Stimulated activated CD4-positive, alpha-beta T cell treated with anti-CD3 and anti-CD28 coated beads, Interleukin-12 subunit alpha, Interleukin-12 subunit beta, amount 100 ng/mL, for 24 hours (primary cell): Measurements from ENCODE around the gene NCS1.
"Not testable (repeated sequence)": the region's sequence is repeated elsewhere in the genome, so short reads cannot be mapped to it uniquely, and the experiment has no call there.

Experiments
- DNase-seq, 2 experiments: peaks; one replicate each; pipeline ENCODE4 v3.0.0-alpha.2; 2020; ENCODE audit warnings: low read depth in 2 of 2

NCS1 gene

GRCh38 chr9:130262061-130262745 is 90.0 kb downstream of the NCS1 start:
- DNase-seq, result no peak

GRCh38 chr9:130262771-130263170 is 90.6 kb downstream of the NCS1 start:
- DNase-seq, result no peak

DNA sequence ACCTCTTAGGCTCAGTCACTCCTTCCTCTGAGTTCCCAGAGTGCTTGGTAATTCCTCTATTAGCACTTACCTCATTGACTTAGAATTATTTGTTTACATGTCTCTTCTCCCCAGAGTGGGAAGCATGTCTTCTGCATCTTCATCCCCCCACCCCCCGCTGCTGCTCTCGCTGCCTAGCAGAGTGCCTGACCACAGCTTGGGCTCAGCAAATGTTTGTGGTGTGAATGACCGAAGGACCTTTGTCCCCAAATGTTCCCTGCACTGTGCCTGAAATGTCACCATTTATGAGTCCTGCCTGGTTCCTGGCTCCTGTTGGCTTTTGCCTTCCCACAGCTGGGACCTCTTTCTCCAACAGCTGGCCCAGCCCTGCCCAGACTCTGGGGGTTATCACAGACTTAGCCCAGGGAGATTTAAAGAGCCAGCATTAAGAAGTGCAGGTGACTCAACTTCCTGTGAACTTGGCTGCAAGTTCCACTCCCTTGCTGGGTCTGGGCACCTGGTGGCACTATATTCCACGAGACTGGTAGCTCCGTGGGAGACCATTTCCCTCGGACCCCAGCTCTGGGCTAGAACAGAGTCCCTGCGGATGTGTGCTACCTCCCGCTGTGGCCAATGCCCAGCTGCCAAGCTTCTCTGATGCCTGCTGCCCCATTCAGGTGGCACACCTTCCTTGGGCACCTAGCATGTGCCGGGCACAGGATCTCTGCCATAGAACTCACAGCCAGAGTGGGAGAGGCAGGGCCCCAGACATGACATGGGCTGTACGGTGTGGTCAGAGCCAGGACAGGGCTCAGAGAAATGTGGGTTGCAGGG is 91.6 kb downstream of the NCS1 start:
- no peak for DNase-seq

GRCh38 chr9:130264414-130265350 is 92.5 kb downstream of the NCS1 start:
- no peak for DNase-seq

DNA sequence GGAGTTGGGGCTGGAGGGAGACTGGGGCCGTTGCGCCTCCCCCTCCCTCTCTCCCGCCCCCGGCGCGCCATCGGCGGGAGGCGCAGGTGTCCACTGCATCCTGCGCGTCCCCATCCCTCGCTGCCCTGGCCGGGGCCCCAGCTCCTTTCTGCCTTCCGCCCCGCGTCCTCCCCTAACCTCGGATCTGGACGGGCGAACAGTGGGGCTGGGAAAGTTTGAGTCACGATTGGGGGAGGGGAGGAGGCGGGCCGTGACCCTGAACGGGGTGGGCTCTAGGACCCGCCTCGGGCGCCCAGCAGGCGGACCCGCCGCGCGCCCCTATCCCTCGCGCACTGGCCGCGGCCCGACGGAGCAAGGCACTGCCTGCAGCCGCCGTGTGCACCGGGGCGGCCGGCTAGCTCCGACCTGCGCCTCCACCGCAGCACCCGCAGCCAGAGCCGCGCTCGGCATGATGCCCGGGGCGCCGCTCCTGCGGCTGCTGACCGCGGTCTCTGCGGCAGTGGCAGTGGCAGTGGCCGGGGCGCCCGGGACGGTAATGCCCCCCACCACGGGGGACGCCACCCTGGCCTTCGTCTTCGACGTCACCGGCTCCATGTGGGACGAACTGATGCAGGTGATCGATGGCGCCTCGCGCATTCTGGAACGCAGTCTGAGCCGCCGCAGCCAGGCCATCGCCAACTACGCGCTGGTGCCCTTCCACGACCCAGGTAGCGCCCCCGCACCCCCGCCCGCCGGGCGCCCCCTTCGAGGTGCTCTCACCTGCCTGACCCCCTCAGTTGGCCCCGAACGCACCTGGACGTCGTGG is 93.4 kb downstream of the NCS1 start, which contains the start of gene HMCN2:
HMCN2 (plus strand) TSS at position 330 of the 805 bp plus-strand sequence; CDS start at position 449, 119 bp downstream.
- no peak for DNase-seq

GRCh38 chr9:130266236-130267098 is 94.3 kb downstream of the NCS1 start:
- DNase-seq, result no peak

- DNase-seq, result no peak
Observed at GRCh38 chr9:130267930-130268329, 95.7 kb downstream of the NCS1 start.

GRCh38 chr9:130268521-130269211 is 96.5 kb downstream of the NCS1 start:
- no peak for DNase-seq

DNA sequence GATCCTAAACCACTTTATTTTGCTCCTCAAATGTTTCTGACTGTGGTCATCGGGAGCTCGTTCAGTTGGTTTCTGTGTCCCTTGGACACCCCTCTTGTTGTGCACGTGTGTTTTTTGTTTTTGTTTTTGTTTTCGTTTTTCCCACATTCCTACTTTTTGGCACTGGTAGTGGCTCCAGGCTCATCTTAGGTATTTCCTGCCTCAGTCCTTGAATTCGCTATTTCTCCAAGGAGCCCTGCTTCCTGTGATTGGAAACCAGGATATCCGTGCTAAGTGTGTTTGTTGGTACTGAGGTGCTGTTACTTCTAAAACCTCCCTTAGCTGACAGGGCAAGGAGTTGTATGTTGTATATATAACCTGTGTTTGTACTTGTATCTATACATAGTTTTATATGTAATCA is 99.3 kb downstream of the NCS1 start:
- no peak for DNase-seq

DNA sequence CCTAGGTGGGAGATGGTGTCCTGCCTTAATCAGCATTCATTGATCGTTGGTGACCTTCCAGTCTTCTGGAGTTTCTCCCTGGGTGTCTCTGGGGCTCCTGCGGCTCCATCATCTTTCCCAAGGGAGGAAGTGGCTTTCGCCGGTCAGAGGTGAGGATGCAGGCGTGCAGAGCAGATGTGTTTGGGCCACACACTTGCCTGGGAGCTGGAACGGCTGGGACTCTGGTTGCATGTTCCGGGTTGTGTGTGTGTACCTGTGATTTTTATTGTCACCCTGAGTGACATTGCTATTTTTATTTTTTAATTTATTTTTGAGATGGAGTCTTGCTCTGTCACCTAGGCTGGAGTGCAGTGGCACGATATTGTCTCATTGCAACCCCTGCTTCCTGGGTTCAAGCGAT is 103.0 kb downstream of the NCS1 start:
- DNase-seq, result no peak

- no peak for DNase-seq
Observed at GRCh38 chr9:130276121-130276520, 103.9 kb downstream of the NCS1 start.

DNA sequence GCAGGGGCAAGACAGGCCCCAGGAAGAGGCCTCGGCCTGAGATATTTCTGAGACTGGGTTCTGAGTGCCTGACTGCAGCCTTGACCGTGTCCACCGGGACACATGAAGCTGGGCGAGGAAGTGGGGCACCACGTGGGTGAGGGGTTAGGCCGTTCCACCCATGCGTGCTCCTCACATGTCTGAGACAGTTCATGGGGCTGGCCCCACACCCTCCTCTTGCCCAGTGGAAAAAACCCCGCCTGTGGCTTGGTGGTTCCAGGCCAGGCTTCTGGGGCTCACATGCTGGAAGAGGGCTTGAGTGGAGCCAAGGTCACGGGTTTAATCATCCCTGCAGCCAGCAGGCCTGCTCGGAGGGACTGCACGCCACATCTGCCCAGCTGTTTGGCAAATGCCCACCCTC is 104.8 kb downstream of the NCS1 start:
- DNase-seq, result no peak

GRCh38 chr9:130277525-130277924 is 105.3 kb downstream of the NCS1 start:
- DNase-seq, result not testable (repeated sequence)

DNA sequence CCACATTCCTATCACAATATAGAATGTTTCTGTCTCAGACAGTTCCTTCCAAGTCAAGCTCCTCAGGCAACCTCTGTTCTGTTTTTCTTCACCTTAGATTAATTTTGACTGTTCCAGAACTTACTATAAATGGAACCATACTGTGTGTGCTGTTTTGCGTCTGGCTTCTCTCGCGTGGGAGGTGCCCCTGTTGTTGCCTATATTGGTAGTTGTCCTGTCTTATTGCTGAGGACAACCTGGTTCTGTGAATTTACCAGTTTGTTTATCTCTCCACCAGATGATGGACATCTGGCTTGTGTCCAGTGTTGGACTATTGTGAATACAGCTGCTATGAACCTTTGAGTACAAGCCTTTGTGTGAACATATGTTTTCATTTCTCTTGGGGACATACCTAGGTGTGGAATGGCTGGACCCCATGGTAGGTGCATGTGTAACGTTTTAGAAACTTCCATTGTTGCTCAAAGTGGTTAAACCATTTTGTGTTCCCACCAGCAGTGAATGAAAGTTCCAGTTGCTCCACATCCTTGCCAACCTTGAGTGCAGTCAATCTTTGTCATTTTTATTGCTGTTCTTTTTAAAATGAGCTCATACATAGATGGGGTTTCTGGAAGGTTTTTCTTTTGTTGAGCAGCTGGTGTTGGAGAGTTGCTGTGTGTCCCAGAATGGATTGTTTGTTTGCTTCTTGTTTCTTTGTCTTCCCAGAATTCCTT is 111.5 kb downstream of the NCS1 start:
- no peak for DNase-seq

- no peak for DNase-seq
Observed at GRCh38 chr9:130284249-130284625, 112.0 kb downstream of the NCS1 start.

GRCh38 chr9:130284690-130285089 is 112.5 kb downstream of the NCS1 start:
- no peak for DNase-seq

- DNase-seq, result no peak
Observed at GRCh38 chr9:130285271-130285670, 113.1 kb downstream of the NCS1 start.

DNA sequence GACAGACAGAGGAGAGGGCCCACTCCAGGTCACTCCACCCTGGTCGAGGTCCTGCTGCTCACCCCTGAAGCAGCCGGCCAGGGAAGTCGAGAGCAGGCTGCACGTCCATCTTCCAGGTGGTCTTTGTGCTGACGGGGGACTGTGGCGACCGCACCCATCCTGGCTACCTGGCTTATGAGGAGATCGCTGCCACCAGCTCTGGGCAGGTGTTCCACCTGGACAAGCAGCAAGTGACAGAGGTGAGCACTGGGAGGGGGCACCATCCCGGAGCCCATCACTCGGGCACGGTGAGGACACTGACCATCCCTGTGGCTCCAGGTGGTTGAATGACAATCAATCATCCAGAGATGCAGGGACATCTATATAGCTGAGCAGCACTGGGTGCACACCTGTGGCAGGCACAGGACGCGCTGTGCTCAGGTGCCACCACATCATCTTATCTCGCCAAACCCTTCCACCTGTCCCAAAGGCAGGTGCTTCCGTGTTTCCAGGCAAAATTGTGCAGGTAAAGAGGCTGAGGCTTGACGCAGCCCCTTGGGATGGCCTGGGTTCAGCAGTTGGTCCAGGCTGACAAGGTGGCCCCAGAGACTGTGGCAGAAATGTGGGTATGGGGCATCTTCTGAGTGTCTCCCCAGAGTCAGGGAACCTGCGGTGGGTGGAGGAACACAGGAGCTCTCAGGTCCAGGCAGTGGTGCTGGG is 114.0 kb downstream of the NCS1 start:
- DNase-seq, result no peak
